ENCODE data around the gene DLGAP5. TPM values are rescaled to one million over a fixed set of nuclear protein-coding genes. Genes with fewer than 3 reads are reported as not detected.

Gene DLGAP5
- total RNA-seq, 2 donors from 2014 or later = 0.08 to 1.2 TPM

DNA sequence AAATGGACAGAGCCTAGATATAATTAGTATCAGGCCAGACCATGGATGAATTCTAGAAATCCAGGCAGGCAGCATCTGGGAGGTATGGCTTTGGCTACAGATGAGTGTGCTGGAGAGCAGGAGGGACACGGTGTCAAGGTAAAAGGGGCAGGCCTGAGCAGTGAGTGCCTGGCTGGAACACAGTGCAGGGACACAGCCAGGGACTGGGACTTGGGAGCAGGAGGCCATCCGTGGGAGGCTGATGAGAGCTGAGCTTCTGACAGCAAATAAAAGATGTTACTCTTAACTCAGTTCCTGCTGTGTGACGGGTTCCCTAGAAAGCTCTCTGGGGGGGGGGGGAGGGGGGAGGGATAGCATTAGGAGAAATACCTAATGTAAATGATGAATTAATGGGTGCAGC is 75.9 kb downstream of the DLGAP5 start:
- Histone ChIP-seq H3K36me3 (no peaks in the 10 kb centered on the region), H3K27ac (no peak overlapping the region), H3K27me3 (no peaks in the 10 kb centered on the region), H3K4me3 (no peak overlapping the region), H3K4me1 (peaks cover 0 to 37% of the 10 kb centered on the region in 2 donors), H3K9me3 (no peaks in the 10 kb centered on the region)
- DNase-seq (ENCODE audit: low spot score) = no peak
- TF ChIP-seq, protein P1, sequence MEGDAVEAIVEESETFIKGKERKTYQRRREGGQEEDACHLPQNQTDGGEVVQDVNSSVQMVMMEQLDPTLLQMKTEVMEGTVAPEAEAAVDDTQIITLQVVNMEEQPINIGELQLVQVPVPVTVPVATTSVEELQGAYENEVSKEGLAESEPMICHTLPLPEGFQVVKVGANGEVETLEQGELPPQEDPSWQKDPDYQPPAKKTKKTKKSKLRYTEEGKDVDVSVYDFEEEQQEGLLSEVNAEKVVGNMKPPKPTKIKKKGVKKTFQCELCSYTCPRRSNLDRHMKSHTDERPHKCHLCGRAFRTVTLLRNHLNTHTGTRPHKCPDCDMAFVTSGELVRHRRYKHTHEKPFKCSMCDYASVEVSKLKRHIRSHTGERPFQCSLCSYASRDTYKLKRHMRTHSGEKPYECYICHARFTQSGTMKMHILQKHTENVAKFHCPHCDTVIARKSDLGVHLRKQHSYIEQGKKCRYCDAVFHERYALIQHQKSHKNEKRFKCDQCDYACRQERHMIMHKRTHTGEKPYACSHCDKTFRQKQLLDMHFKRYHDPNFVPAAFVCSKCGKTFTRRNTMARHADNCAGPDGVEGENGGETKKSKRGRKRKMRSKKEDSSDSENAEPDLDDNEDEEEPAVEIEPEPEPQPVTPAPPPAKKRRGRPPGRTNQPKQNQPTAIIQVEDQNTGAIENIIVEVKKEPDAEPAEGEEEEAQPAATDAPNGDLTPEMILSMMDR (IDR thresholded peaks at IDR 0.05) = no peak

DNA sequence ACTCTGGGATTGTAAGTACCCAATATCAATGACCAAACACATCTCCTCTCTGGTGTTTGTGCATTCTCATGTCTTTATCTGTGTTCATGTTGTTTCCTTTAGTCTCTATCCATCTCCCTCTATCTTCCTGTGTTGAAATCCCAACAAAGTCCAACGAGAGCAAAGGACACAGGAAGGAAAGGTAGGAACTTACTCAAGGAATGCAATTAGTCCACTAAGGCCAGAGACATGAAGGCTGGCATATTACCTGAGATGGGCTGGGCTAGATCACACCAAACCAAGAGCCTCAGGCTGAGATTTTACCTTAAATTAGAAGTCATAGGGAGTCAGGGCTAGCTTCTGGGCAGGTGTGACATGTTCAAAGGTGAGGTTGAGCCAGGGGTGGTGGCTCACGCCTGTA is 76.7 kb downstream of the DLGAP5 start:
- H3K4me1 ChIP-seq = peaks cover 0 to 30% of the 10 kb centered on the region in 2 donors
- no peak overlapping the region for H3K27ac ChIP-seq
- H3K36me3 ChIP-seq = no peaks in the 10 kb centered on the region
- TF ChIP-seq, protein P1 (IDR thresholded peaks at IDR 0.05) = no peak
- DNase-seq (ENCODE audit: low spot score) = no peak
- H3K27me3 ChIP-seq = no peaks in the 10 kb centered on the region
- no peaks in the 10 kb centered on the region for H3K9me3 ChIP-seq
- no peak overlapping the region for H3K4me3 ChIP-seq

DNA sequence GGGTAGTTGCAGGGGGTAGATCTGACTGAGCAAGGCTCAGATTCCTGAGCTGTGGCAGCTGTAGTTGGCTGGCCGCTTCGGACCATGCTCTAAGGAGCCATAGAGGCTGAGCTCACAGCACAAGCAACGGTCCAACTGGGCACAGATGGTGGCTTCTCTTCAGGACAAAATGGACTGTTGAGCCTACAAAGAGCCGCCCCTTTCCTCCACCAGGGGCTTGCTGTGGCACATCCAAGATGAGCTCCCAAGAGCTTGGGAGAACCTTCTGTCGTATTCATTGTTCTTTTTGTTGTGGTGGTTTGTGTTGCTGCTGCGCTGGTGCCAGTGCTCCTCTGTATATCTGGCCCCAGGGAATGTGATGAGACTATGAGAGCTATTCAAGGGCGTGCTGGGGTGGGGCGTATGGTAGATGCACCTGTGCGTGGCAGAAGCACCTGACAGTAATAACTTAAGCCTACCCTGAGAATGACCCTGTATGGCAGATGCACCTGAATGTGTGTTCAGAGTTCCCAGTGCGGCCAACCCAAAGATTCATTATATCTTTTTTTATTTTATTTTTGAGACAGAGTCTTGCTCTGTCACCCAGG is 80.2 kb downstream of the DLGAP5 start:
- no peak overlapping the region for H3K4me3 ChIP-seq
- H3K36me3 ChIP-seq = no peaks in the 10 kb centered on the region
- peaks cover 0 to 25% of the 10 kb centered on the region in 2 donors for H3K4me1 ChIP-seq
- H3K27me3 ChIP-seq = no peaks in the 10 kb centered on the region
- DNase-seq (ENCODE audit: low spot score) = no peak
- H3K9me3 ChIP-seq = no peaks in the 10 kb centered on the region
- H3K27ac ChIP-seq = no peak overlapping the region
- TF ChIP-seq, protein P1 (IDR thresholded peaks at IDR 0.05) = no peak

DNA sequence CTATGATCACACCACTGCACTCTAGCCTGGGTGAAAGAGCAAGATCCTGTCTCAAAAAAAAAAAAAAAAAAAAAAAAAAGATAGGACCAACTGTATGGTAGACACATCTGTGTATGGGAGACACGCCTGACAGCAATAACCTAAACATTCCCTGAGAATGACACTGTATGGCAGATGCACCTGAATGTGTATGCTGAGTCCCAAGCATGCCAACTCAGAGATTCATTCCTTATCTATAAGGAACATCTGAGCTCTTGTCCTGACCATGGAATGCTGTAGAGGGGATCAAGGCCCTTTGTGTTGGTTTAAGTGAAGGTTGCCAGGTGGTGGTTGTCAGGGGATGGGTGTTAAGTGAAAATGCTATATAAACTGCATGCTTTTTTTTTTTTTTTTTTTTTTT is 81.5 kb downstream of the DLGAP5 start:
- TF ChIP-seq, protein P1 (IDR thresholded peaks at IDR 0.05) = no peak
- H3K27me3 ChIP-seq = no peaks in the 10 kb centered on the region
- H3K36me3 ChIP-seq = no peaks in the 10 kb centered on the region
- no peak overlapping the region for H3K27ac ChIP-seq
- no peaks in the 10 kb centered on the region for H3K9me3 ChIP-seq
- peaks cover 0 to 32% of the 10 kb centered on the region in 2 donors for H3K4me1 ChIP-seq
- no peak for DNase-seq (ENCODE audit: low spot score)
- H3K4me3 ChIP-seq = no peak overlapping the region

DNA sequence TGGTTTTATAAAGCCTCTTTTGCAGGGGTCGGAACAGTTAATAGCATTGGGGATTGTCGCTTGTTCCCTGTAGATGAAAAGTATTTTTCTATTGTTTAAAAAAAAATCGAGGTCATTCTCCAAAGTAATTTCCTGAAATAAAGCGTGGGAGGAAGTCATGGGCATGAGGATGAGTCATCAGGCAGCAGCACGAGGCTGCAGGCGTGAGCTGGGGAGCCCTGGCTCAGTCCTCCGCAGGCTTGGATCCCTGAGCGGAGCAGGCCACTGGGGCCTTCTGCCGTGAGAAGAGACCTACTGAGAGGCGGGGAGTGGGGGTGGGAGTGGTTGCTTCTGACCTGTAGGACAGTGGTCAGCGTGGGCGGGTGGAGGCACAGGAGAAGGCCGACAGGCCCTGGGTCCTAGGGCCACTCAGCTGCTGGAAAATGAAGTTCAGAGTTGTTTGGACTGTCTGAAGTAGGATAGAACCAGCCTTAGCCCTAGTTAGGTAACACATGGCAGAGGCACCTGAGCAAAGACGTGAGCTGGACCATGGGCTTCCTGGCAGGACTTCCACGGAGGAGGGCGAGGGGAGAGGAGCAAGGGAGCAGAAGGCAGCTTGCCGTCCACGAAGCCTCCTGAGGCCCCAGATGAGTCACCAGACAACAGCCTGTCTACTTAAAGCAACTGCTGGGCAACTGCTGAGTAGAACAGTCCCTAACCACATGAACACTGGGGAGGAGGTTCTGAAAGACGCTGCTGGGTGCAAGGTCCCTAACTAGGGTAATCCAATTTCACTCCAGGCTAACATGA is 83.4 kb downstream of the DLGAP5 start:
- Histone ChIP-seq H3K4me3 (no peak overlapping the region), H3K27ac (peak overlapping the region; percentile 91 to 92), H3K36me3 (no peaks in the 10 kb centered on the region), H3K27me3 (no peaks in the 10 kb centered on the region), H3K4me1 (peaks cover 0 to 50% of the 10 kb centered on the region in 2 donors), H3K9me3 (no peaks in the 10 kb centered on the region)
- DNase-seq (ENCODE audit: low spot score) = peak; percentile 91
- TF ChIP-seq, protein P1 (IDR thresholded peaks at IDR 0.05) = no peak

All from right atrium auricular region (tissue), 2 donors.